Measurements from ENCODE around the gene PRAMEF20.
A peak's percentile ranks its signal among the peaks of the same experiment; 100 is the strongest.

PRAMEF20 gene

GRCh38 chr1:13456904-13457532 lies 46.8 kb downstream of the PRAMEF20 start:
- peak in 1 of 10 donors; percentile 64 for DNase-seq
- intact Hi-C loops (cut with DNase I): no loop called here

- intact Hi-C loops (cut with DNase I): no loop called here
- DNase-seq: peak in 1 of 10 donors; percentile 1
These were observed 51.7 kb downstream of the PRAMEF20 start for GRCh38 chr1:13461977-13462376.

GRCh38 chr1:13462682-13463081 lies 52.4 kb downstream of the PRAMEF20 start:
- peak in 1 of 10 donors; percentile 41 for DNase-seq
- intact Hi-C loops (cut with DNase I): no loop called here

GRCh38 chr1:13465515-13465914 lies 55.3 kb downstream of the PRAMEF20 start:
- intact Hi-C loops (cut with DNase I): no loop called here
- DNase-seq: no peak

- intact Hi-C loops (cut with DNase I): no loop called here
- peak in 1 of 10 donors; percentile 41 for DNase-seq
These were observed 59.1 kb downstream of the PRAMEF20 start for GRCh38 chr1:13469343-13469742.
